Left renal pelvis (tissue), 4 donors: ENCODE measurements around the gene UFSP1. TPM values are rescaled to one million over a fixed set of nuclear protein-coding genes. Genes with fewer than 3 reads are reported as not detected.
"Not testable (repeated sequence)": the region's sequence is repeated elsewhere in the genome, so short reads cannot be mapped to it uniquely, and the experiment has no call there.

Experiments used
- DNase-seq, 4 donors: peaks; one replicate each; pipeline ENCODE4 v3.0.0-alpha.2; 2013; ENCODE audit warnings: low read depth in 4 of 4, low spot score in 3 of 4
- polyA plus RNA-seq, 4 donors: library from polyadenylated mRNA; unstranded; fragments of 120-200 nt; gene quantifications; one replicate each; pipeline ENCODE4 v1.2.1, GENCODE V29; 2013; ENCODE audit not compliant: insufficient read length in 4 of 4

Gene UFSP1
- 1 to 10 TPM; 1.2 to 2.7 (median 2.0) TPM for polyA plus RNA-seq

DNA sequence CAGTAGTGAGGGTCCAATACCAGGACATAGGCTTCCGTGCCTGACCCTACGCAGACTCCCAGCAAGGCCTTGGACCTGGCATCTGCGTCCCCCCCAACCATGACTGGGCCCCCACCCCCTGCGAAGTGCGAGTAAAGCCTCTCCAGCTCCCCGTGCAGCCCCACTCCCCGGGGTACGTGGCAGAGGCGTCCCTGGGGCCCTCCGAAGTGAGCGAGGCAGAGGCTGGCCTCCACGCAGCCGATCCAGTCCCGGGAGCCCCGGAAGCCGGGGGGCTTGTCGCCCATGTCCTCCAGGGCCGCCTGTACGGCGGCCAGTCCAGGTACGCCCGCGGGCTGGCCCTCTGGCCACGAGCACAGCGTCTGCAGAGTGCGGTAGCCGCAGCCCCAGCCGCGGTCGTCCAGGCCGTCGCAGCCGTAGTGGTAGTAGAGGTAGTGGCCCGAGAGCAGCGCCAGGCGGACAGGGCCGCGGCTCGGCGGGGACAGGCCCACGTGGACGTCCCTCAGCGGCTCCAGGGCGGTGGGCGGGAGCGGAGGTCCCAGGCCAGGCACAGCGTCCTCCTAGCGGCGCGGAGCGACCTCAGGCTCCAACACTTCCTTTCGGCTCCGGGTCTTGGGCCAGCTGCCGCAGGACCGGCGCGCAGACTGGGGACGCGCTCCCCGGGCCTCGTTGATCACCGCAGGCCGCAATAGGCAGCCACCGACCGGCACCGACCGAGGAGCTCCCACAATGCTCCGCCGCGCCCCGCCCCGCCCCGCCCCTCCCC is at the start of gene UFSP1:
TSS of gene UFSP1 (minus strand) at position 728 of the 763 bp plus-strand sequence. CDS start at position 284, 444 bp downstream.
- no peak for DNase-seq

DNA sequence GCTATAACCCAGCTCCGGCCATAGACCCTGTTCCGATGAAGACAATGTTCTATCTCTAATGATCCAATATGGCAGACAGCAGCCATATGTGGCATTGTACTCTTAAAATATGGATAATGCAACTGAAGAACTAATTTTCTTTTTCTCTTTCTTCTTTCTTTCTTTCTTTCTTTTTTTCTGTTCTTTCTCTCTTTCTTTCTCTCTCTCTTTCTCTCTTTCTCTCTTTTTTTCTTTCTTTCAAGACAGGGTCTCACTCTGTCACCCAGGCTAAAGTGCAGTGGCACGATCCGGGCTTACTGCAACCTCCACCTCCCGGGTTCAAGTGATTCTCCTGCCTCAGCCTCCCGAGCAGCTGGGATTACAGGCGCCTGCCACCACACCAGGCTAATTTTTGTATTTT is 46.7 kb upstream of the UFSP1 start:
- not testable (repeated sequence) for DNase-seq

DNA sequence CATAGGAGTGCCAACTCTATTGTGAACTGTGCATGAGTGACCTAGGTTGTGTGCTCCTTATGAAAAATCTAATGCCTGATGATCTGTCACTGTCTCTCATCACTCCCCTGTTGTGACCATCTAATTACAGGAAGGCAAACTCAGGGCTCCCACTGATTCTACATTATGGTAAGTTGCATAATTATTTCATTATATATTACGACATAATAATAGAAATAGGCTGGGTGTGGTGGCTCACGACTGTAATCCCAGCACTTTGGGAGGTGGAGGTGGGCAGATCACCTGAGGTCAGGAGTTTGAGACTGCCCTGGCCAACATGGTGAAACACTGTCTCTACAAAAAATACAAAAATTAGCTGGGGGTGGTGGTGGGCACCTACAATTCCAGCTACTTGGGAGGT is 45.9 kb upstream of the UFSP1 start:
- DNase-seq = not testable (repeated sequence)

DNA sequence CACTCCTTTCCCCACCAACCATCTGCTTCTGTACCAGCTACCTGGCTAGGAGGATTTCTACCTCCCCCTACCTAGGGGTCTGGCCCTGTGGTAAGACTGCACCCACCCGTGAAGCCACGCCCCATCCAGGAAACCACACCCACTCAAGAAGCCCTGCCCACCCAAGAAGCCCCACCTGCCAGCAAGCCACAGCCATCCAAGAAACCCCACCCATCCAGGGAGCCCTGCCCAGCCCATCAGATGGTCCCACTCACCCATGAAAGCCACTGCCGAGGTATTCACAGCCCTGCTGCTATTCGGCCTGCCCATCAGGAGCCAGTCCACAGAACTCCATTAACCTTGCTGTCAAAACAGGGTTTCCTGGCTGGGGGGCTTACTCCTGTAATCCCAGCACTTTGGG is 44.2 kb upstream of the UFSP1 start:
- DNase-seq = no peak

- DNase-seq = no peak
These were observed 40.3 kb upstream of the UFSP1 start for GRCh38 chr7:100929808-100930174.

DNA sequence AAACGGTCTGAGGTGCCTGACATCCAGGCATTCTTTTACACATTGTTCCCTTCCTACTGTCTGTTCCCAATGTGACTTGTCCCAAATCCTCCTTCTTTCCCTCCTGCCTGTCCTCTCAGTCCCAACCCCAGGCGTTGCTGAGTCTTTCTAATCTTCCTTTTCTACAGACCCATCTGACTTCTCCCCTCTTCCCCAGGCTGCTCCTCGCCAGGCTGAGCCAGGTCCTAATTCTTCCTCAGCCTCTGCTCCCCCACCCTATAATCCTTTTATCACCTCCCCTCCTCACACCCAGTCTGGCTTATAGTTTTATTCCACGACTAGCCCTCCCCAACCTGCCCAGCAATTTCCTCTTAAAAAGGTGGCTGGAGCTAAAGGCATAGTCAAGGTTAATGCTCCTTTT is 34.1 kb upstream of the UFSP1 start:
- not testable (repeated sequence) for DNase-seq

DNA sequence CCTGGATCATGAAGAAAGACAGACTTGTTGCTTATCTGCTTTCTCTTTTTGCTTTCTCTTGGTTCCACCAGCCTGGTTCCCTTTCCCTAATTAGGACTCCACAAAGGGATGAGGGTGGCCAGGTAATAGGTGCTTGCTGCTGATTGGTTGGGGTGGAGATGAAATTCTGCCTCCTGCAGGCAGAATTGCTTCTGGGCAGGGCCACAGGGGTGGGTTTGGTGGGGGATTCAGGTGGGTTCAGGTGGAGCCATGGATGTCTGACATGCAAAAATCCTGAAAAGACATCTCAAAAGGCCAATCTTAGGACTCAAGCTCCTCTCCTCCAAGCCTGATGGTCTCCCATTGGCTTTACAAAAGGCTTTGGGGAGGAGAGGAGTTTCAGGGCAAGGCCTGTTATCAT is 31.5 kb upstream of the UFSP1 start:
- no peak for DNase-seq

DNA sequence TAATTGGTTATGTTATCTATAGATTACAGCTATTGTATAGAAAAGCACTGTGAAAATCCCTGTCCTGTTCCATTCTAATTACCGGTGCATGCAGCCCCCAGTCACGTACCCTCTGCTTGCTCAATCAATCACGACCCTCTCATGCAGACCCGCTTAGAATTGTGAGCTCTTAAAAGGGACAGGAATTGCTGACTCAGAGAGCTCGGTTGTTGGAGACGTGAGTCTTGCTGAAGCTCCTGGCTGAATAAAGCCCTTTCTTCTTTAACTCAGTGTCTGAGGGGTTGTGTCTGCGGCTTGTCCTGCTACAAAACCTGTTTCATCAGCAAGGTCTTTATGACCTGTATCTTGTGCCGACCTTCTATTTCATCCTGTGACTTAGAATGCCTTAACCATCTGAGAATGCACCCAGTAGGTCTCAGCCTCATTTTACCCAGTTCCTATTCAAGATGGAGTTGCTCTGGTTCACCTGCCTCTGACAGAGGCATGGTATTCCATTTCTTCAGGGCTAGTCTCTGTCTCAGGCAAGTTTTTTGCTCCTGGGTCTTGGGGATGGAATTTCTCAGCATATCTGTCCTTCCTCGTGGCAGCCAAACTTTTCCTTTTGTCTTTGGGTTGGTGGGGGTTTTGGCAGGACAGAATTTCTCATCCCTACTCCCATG is 30.4 kb upstream of the UFSP1 start:
- not testable (repeated sequence) for DNase-seq

DNA sequence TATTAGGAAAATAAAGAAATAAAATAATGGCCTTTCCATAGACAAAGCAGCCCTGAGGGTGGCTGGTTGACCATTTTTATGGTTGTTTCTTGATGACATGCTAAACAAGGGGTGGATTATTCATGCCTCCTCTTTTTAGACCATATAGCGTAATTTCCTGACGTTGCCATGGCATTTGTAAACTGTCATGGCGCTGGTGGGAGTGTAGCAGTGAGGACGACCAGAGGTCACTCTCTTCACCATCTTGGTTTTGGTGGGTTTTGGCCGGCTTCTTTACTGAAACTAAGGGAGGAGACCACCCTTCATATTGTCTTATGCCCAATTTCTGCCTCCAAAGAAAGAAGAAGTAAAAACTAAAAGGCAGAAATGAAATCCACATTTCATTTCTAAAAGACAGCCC is 29.8 kb upstream of the UFSP1 start:
- DNase-seq = not testable (repeated sequence)

- DNase-seq = no peak
These were observed 25.4 kb upstream of the UFSP1 start for GRCh38 chr7:100914879-100915447.

- no peak for DNase-seq
These were observed 24.8 kb upstream of the UFSP1 start for GRCh38 chr7:100914208-100914878.

- DNase-seq = no peak
These were observed 22.0 kb upstream of the UFSP1 start for GRCh38 chr7:100911484-100911883.

- not testable (repeated sequence) for DNase-seq
These were observed 20.9 kb upstream of the UFSP1 start for GRCh38 chr7:100910443-100910842.

DNA sequence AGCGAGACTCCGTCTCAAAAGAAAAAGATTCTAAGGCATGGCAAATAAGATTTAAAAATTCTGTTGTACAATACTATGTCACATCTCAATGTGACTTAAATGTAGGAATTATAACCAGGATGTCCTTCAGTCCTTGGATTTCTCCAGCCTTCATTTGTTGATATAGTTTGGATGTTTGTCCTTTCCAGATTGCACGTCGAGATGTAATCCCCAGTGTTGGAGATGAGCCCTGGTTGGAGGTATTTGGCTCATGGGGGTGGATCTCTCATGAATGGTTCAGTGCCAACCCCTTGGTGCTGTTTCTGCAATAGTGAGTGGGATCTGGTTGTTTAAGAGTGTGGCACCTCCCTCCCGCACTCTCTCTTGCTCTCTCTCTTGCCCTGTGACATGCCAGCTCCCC is 19.0 kb upstream of the UFSP1 start:
- no peak for DNase-seq

DNA sequence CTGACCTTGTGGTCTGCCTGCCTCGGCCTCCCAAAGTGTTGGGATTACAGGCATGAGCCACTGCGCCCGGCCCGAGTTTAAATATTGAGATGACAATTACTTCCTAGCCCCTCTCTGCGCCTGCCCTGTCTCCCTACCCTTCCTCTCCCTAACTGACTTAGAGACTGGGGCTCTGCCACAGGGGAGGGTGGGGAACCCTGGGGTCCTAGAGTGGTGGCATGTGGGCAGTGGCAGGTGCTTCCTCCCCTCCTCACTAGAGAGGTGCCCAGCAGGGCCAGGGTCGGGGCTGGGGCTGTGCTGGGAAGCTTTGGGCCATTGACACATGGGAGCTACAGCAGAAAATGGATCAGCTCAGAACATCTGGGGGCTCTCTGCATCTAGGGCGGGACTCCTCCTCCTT is 13.1 kb upstream of the UFSP1 start:
- DNase-seq = no peak

DNA sequence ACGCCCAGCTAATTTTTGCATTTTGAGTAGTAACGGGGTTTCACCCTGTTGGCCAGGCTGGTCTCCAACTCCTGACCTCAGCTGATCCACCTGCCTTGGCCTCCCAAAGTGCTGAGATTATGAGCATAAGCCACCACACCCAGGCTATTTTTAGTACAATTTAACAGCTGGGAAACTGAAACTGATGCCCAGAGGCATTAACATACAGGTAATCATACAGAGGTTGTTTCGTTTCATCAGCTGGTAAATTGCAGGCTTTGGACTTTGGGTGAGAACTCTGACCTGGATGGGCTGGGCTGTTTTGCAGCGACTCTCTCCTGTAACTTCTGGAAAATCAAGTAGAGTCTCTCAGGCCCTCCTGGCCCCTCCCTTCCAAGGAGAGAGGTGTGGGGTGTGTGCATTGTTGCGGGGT is 12.4 kb upstream of the UFSP1 start:
- DNase-seq = no peak

DNA sequence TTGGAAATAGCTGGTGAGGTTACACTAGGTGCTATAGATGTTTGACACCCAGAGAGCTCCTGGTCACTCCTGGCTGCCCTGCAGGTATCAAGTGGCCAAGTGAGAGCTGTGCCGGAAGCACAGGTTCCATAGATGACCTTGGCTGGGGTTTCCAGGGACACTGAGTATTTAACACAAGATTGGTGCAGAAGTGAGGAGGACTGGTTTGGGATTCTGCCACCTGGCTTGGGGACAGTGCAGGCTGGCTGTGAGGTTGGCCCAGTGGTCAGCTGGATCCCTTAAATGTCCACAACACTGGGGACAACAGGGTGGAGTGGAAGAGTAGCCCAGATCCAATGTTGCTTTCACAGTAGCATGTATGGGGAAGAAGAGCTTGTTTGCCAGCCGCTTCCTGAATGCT is 11.5 kb upstream of the UFSP1 start:
- DNase-seq = no peak

DNA sequence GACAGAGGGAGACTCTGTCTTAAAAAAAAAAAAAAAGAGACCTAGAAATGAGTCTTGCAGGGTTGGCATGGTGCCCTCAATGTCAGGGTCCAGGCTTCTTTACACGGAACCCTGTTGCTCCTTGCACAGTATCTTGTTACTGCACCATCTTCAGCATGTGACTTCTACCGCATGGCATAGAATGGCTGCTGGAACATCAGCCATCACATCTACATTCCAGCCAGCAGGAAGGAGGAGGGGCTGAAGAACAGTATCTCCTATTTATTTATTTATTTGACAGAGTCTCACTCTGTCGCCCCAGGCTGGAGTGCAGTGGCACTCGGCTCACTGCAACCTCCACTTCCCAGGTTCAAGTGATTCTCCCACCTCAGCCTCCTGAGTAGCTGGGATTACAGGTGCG is 9.9 kb upstream of the UFSP1 start:
- DNase-seq = no peak

DNA sequence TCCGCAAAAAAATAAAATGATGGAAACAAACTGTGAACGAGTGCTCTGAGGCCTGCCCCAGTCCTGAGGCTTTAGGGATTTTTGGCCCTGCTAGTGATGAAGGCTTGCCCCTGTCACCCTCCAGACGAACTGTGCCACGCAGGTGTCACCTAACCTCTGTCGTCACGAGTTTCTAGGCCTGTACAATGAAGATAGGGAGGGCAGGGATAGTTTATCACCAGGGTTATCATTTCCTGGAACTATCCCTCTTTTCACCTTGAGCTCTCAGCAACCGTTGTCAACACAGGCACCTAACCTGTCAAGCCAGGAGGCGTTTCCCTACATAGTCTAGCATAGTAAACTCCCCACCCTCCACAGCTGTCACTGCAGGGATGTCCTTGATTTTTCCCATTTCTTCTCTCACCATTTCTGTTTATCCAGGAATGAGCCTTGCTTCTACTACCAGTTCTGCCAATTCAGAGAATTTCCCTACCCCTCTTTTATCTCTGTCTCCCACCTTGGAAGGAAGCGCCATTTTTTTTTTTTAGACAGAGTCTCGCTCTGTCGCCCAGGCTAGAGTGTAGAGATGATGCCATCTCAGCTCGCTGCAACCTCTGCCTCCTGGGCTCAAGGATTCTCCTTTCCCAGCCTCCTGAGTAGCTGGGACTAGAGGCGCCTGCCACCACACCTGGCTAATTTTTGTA is 8.4 kb upstream of the UFSP1 start:
- no peak for DNase-seq

DNA sequence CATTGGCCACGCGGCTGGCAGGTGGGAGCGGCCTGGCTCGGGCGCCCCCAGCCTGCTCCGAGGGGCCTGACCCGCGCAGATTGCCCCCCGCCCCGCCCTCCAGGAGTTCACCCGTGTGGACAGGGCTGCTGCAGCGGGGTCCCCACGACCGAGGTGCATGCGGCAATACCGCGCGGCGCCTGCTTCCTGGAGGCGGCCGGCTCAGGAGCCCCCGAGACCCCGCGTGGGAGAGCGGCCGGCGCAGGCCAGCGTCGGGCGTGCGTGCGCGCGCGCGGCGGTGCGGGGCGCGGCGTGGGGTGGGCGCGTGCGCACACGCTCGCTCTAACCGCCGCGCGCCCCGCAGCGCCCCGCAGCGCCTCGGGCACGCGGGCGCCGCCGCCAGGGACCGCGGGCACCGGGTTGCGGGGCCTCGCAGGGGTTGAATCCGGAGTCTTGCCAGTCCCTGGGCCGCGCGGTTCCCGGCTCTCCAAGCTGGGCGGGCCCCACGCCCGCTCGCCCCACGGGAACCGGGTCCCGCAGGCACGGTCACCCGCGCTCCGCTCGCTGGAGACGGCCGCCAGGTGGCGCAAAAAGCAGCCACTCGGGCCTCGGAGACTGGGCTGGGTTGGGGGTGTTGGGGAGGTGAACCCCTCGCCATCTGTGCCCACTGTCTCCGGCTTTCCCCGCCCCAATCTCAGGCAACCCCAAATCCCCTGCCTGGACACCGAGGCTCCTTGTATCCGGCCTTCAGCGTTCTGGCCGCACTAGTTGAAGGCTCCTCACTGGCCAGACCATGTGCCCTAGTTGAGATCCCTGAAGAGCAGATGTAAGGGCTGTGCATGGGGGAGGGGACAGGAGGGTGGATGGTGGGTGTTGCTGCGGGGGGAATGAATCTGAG is 7.5 kb upstream of the UFSP1 start:
- no peak for DNase-seq
